Loucy (cell line): ENCODE results near the gene DLD.

Experiments used
- EZH2phosphoT487 ChIP-seq: fragments of 200-600 bp; IDR thresholded peaks from 2 replicates; pipeline ENCODE4 v1.6.1; 2018; ENCODE audit warnings: antibody characterized with exemption, mild to moderate bottlenecking, moderate library complexity, borderline replicate concordance
- TF ChIP-seq, protein P1 (sequence below): fragments of 200-600 bp; sonication (generic); conservative IDR thresholded peaks from 2 replicates; pipeline ENCODE4 v1.5.1; 2014; ENCODE audit warnings: mild to moderate bottlenecking, antibody characterized with exemption, low read length

- TF ChIP-seq, protein P1, sequence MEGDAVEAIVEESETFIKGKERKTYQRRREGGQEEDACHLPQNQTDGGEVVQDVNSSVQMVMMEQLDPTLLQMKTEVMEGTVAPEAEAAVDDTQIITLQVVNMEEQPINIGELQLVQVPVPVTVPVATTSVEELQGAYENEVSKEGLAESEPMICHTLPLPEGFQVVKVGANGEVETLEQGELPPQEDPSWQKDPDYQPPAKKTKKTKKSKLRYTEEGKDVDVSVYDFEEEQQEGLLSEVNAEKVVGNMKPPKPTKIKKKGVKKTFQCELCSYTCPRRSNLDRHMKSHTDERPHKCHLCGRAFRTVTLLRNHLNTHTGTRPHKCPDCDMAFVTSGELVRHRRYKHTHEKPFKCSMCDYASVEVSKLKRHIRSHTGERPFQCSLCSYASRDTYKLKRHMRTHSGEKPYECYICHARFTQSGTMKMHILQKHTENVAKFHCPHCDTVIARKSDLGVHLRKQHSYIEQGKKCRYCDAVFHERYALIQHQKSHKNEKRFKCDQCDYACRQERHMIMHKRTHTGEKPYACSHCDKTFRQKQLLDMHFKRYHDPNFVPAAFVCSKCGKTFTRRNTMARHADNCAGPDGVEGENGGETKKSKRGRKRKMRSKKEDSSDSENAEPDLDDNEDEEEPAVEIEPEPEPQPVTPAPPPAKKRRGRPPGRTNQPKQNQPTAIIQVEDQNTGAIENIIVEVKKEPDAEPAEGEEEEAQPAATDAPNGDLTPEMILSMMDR, result no peak
- TF ChIP-seq EZH2phosphoT487, result no peak
These were observed 30.6 kb upstream of the DLD start for GRCh38 chr7:107860279-107860961.
